ENCODE measurements around the gene OR6B2. TPM values are rescaled to one million over a fixed set of nuclear protein-coding genes. Genes with fewer than 3 reads are reported as not detected.

Gene OR6B2
- polyA plus RNA-seq, 3 donors, result not detected

GRCh38 chr2:240064898-240065297, 34.7 kb upstream of the OR6B2 start:
- TF ChIP-seq CTCF (IDR thresholded peaks at IDR 0.05), result no peak
- no peaks in the 10 kb centered on the region for H3K4me1 Mint-ChIP-seq
- H3K27me3 Mint-ChIP-seq (ENCODE audit: low read depth in 3 of 3), result peaks cover 0 to 29% (median 6%) of the 10 kb centered on the region in 3 donors
- Histone ChIP-seq H3K36me3 (replicated peaks in 1 of 2; ENCODE audit: control insufficient read depth in 1 of 2, insufficient read depth in 2 of 2, low read length in 2 of 2) (no peaks in the 10 kb centered on the region), H2AFZ (ENCODE audit: insufficient read depth, low read depth, low read length, poor library complexity, severe bottlenecking) (no peak overlapping the region), H3K27ac (ENCODE audit: low read depth in 1 of 2, low read length in 2 of 2) (no peak overlapping the region), H3K4me3 (replicated peaks in 1 of 3; ENCODE audit: low read depth in 2 of 3, low read length in 3 of 3) (no peak overlapping the region), H3K4me2 (replicated peaks; ENCODE audit: extremely low read depth, low read length, poor library complexity, severe bottlenecking) (no peak overlapping the region), H3K9me3 (replicated peaks in 1 of 2; ENCODE audit: control insufficient read depth in 1 of 2, insufficient read depth in 1 of 2, low read length in 2 of 2) (no peaks in the 10 kb centered on the region), H3K9ac (ENCODE audit: insufficient read depth, low read length, poor library complexity, severe bottlenecking) (no peak overlapping the region), H3K27me3 (ENCODE audit: control insufficient read depth in 2 of 2, insufficient read depth in 2 of 2, low read length in 2 of 2) (peaks cover 14 to 20% of the 10 kb centered on the region in 2 donors), H4K20me1 (ENCODE audit: insufficient read depth, low read length) (no peaks in the 10 kb centered on the region), H3K4me1 (ENCODE audit: control insufficient read depth in 1 of 2, insufficient read depth in 2 of 2, low read length in 2 of 2) (no peaks in the 10 kb centered on the region), H3K79me2 (ENCODE audit: insufficient read depth, low read length) (no peaks in the 10 kb centered on the region)
- no peak overlapping the region for H3K27ac Mint-ChIP-seq
- 100% methylated on average over 1 of the region's 4 CpGs for WGBS (ENCODE audit: insufficient coverage)
- DNase-seq, result no peak
- H3K9me3 Mint-ChIP-seq, result peaks cover 0 to 7% (median 2%) of the 10 kb centered on the region in 7 donors
- H3K36me3 Mint-ChIP-seq, result no peaks in the 10 kb centered on the region
- peak overlapping the region in 1 of 2 donors; percentile 2 for H3K4me3 Mint-ChIP-seq
- intact Hi-C loops (cut with micrococcal nuclease), result no loop called here

GRCh38 chr2:240060977-240061591, 30.9 kb upstream of the OR6B2 start:
- H3K27me3 Mint-ChIP-seq (ENCODE audit: low read depth in 3 of 3), result peaks cover 2 to 26% (median 3%) of the 10 kb centered on the region in 3 donors
- no peaks in the 10 kb centered on the region for H3K36me3 Mint-ChIP-seq
- H3K4me3 Mint-ChIP-seq, result no peak overlapping the region
- no peaks in the 10 kb centered on the region for H3K36me3 ChIP-seq (replicated peaks in 1 of 2; ENCODE audit: control insufficient read depth in 1 of 2, insufficient read depth in 2 of 2, low read length in 2 of 2)
- intact Hi-C loops (cut with micrococcal nuclease), result loop anchor here (2.0 kb wide), 2 partner anchors 82 to 84 kb away; no protein-coding TSS in a partner anchor
- H3K27me3 ChIP-seq (ENCODE audit: control insufficient read depth in 2 of 2, insufficient read depth in 2 of 2, low read length in 2 of 2), result peaks cover 8 to 16% of the 10 kb centered on the region in 2 donors
- no peak overlapping the region for H3K27ac Mint-ChIP-seq
- WGBS (ENCODE audit: insufficient coverage), result 0% methylated on average over 2 of the region's 4 CpGs
- TF ChIP-seq CTCF (IDR thresholded peaks at IDR 0.05), result peak; percentile 48
- H3K79me2 ChIP-seq (ENCODE audit: insufficient read depth, low read length), result no peaks in the 10 kb centered on the region
- peak in 2 of 3 donors; percentile 3 to 27 for DNase-seq
- H3K4me1 ChIP-seq (ENCODE audit: control insufficient read depth in 1 of 2, insufficient read depth in 2 of 2, low read length in 2 of 2), result no peaks in the 10 kb centered on the region
- H3K9me3 ChIP-seq (replicated peaks in 1 of 2; ENCODE audit: control insufficient read depth in 1 of 2, insufficient read depth in 1 of 2, low read length in 2 of 2), result no peaks in the 10 kb centered on the region
- no peak overlapping the region for H2AFZ ChIP-seq (ENCODE audit: insufficient read depth, low read depth, low read length, poor library complexity, severe bottlenecking)
- no peak overlapping the region for H3K4me2 ChIP-seq (replicated peaks; ENCODE audit: extremely low read depth, low read length, poor library complexity, severe bottlenecking)
- H3K4me3 ChIP-seq (replicated peaks in 1 of 3; ENCODE audit: low read depth in 2 of 3, low read length in 3 of 3), result no peak overlapping the region
- H4K20me1 ChIP-seq (ENCODE audit: insufficient read depth, low read length), result no peaks in the 10 kb centered on the region
- H3K27ac ChIP-seq (ENCODE audit: low read depth in 1 of 2, low read length in 2 of 2), result no peak overlapping the region
- H3K9ac ChIP-seq (ENCODE audit: insufficient read depth, low read length, poor library complexity, severe bottlenecking), result no peak overlapping the region
- peaks cover 0 to 2% (median 0%) of the 10 kb centered on the region in 7 donors for H3K9me3 Mint-ChIP-seq
- no peaks in the 10 kb centered on the region for H3K4me1 Mint-ChIP-seq
